ENCODE data around the gene GOLGA6L10.
"Not testable (repeated sequence)": the region's sequence is repeated elsewhere in the genome, so short reads cannot be mapped to it uniquely, and the experiment has no call there.

The GOLGA6L10 gene

DNA sequence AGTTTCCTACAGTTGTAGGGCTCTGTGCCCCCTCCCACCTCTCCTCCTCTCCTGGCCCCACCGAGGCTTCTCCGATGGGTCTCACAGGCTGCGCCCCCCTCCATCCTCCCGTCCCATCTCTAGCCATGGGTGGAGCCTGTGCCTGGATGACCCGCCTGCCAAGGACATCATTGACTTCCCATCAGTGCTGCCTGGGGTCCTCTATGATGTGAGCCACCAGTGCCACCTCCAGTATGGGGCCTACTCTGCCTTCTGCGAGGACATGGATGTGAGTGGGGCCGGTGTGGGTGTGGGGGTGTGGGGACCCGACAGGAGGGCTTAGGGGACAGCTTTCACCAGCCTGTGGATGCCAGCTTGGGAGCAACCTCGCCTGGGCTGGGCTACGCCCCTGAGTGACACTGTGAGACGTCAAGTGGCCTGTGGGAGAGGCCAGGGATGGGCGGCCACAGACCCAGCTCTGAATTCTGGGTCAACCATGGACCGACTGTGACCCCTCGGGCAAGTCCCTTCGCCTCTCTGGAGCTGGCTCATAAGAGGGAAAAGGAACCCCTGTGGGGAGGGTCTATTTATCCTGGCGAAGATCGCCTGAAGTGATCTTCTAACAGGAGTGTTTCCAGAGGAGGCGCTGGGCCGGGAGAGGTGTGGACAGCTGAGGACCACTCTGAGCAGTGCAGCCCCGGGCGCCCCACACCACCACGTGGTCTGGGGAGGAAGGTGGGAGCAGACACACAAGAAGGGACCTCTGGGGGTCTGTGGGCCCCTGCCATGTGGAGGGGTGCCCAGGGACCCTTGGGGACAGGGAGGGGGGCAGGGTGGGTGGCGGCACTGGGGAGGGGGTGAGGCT, 32.8 kb downstream of the GOLGA6L10 start:
- not testable (repeated sequence) for DNase-seq

DNA sequence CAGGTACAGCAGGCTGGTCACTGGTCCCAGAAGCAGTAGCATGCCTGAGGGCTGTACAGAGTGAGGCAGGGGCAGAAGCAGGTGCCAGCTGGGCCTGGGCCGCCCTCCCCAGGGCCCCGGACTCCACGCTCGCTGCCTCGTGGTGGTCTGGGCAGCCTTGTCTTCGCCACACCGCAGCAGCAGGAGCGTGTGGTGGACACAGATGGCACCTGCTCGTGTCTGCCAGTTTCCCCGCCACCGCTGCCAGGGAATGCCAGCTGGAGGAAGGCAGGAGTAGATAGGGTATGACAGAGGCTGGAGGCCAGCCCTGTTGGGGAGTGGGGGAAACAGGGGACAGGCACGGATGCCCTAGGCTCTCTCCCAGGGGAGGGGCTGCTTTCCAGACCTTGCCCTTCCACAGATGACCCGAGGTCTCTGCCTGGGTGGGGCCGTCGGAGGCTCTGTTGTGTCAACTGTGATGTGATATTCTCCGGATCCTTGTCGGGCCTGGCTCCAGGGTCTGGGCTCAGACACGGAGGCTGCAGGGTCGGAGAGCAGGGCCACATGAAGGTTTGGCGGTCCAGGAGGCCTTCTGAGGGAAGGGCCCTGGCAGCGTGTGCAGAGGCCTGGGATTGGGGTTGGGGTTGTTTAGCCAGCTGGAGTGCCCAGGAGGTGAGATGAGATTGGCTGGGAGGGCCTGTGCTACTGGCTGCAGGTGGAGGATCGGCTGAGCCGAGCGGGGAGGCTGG, 33.6 kb downstream of the GOLGA6L10 start:
- DNase-seq, result no peak

DNA sequence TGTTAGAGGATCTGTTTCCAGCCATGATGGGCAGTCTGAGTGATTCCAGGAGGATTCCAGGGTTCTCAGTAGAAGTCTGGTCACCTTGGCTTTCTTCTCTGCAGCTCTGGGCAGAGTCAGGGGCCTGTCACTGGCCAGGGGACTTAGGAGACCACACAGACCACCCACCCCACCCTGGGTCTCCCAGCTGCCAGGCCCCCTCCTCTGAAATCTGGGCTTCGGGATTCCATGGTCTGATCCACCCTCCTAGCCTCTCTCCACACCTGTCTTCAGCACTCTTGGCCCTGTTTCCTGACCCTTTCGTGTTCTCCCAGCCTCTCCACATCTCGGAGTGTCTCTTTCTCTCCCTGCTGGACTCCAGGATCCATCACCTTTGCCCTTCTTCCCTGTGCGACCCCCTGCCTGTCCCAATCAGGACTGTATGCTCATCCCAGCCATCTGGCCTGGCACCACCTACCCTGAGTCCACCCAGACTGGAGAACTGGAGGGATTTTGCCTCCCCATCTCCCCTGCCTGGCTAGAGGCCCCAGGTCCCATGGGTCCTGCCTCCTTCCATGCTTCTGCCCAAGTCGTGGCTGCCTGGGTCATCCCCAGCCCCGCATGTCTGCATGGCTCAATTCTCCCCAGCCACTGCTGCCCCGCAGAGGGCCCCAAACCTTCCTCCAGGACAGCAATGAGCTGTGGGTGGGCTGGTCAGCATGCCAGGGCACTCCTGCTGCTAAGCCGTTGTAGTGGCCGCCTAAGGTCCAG, 34.3 kb downstream of the GOLGA6L10 start:
- no peak for DNase-seq

DNA sequence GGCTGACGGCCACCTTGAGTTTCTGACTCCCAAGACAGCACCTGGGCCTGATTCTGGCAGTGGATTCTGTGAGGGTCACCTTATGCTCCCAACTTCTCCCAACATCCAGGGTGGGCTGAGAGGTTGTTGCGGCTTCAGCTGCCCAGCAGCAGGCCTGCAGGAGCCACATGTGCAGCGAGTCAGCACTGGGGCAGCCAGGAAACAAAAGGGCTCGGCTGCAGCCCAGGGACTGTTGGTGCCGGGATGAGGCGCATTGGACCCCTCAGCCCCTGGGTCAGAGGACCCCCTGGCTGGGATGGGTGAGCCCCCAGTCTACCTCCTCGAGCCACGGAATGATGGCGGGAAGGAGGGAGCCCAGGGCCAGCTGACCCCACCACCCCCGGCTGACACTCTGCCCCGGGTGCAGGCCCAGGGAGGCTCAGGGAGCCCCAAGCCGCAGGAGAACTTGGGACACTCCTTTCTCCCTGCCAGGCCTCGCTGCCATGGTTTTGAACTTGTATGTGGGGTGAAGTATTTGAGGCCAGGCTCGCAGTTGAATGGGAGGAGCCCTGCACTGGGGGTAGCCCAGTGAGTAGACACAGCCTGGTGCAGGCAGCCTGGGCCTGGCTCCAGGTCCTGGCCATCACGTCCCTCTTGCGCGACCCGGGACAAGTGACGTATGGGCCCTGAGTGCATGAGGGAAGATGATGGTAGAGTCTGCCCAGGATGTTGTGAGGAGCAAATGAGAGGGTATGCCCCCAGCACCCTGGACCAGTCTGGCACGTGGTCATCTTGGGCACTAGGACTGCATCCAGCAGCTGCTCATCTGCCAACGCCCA, 35.1 kb downstream of the GOLGA6L10 start:
- not testable (repeated sequence) for DNase-seq

DNA sequence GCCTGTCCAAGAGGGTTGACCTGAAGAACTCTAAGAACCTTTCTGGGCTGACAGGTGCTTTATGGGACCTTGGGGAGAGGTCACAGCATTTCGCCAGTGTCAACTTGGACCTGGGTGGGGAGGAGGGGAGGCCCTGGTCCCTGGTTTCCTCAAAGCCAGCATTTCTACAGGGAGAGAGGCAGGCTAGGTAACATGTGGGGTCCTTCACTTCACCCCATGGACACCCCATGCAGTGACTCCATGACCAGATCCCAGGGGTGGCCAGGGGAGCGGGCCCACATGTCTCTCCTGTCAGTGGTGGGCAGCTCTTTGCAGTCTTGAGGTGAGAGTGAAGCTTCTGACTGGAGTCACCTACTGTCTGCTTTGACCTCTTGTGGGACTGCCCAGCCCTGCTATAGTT, 35.8 kb downstream of the GOLGA6L10 start:
- DNase-seq, result no peak

DNA sequence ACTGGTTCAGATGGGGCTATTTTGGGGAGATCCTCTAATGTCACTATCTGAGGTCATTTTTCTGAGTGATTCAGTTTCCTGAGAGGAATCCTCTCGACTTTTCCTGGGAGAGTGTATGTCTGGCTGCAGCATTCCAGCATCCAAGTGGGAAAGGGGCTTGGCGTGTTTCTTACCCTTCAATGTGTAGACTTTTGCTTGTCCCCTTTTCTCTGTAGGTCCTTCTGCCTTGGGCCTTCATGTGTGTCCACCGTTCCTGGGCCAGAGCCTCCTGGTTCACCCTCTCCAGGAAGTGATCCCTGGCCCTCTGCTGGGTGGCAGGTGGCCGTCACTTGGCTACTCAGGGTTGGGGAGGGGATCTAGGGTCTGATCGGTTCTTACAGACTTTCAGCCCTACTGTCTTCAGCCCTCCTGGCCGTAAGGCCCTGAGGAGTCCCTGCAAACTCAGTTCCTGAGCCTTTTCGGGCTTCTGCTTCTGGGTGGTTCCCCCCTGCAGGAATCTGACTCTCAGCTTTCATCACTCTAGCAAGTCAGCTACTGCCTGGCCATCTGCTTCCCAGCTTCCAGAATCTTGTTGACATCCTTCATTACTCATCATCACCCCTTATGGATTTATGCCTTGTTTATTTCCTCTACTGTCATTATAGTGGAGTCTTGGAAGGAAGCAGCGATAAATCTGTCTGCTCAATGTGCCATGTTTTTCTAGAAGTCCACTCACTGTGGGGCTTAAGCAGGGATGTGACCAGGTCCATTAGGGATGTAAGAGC, 36.5 kb downstream of the GOLGA6L10 start:
- DNase-seq, result no peak

DNA sequence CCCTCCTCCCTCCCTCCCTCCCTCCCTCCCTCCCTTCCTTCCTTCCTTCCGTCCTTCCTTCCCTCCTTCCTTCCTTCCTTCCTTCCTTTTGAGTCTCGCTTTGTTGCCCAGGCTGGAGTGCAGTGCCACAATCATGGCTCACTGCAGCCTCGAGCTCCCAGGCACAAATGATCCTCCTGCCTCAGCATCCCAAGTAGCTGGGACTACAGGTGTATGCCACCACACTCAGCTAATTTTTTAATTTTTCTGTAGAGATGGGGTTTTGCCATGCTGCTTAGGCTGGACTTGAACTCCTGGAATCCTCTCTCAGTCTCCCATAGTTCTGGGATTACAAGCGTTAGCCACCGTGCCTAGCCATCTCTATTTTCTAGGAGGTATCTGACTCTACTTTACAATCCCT, 38.0 kb downstream of the GOLGA6L10 start:
- DNase-seq, result not testable (repeated sequence)

DNA sequence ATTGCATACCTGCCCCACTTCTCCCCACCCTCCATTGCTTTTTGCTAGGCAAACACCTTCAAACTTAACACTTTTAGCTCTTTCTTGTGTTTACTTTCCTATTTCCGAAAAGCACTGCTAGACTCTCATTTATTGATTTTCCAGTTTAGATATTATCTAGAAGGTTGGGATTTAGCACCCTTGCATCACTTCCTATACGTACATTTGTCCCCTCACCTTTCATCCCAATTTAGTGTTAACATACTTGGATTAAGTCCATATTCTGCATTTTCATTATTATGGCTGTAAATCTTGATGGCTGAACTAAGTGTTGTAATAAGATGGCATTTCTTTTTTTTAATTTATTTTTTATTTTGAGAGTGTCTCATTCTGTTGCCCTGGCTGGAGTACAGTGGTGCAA, 39.5 kb downstream of the GOLGA6L10 start:
- no peak for DNase-seq

DNA sequence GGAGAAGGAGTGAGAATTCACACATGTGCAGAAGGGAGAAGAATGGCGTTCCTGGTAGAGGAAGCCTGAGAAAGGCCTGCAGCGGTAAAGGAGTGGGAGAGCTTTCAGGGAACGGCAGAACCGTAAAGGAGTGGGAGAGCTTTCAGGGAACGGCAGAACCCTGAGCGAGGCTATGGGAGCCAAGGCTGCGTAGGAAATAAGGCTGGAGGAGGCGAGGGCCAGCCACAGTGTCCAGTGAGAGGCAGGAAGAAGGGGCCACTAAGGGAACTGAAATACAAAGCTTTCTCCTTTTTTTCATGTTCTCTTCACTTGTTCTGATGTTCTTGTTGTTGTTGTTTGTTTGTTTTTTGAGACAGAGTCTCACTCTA, 41.6 kb downstream of the GOLGA6L10 start:
- no peak for DNase-seq

DNA sequence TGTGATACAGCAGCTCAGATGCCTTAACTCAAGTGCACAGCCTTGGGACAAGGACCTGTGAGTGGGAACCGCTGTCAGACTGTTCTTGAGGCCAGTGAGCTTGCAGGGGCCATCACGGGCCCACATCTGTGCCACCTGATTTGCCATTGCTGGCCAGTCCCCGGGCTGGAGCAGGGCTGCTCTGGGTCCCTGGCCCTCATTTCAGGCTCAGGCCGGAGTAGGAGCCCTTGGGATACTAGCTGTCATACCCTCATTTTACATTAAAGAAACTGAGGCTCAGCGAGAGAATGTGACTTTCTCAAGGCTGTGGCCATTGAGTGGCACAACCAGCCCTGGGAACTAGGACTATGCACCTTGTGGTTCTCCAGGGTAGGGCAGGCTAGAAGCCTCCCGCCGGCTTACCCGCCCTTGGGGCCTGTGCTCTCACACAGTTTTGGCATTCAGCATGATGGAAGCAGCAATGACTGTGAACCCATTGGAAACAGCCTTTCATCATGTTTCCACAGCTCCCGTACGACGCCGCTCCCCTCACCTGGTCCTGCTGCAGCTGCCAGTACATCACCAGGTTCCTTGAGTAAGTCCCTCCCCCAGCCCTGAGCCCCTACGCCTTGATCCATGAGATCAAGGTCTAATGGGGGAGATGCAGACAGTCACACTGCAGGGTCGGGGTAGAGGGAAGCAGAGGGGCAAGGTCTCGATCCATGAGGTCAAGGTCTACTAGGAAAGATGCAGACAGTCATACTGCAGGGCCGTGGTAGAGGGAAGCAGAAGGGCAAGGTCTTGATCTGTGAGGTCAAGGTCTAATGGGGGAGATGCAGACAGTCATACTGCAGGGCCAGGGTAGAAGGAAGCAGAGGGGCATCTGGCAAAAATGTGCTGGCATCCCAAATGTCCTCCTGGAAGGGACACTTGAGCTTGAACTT, 42.2 kb downstream of the GOLGA6L10 start:
- no peak for DNase-seq

DNA sequence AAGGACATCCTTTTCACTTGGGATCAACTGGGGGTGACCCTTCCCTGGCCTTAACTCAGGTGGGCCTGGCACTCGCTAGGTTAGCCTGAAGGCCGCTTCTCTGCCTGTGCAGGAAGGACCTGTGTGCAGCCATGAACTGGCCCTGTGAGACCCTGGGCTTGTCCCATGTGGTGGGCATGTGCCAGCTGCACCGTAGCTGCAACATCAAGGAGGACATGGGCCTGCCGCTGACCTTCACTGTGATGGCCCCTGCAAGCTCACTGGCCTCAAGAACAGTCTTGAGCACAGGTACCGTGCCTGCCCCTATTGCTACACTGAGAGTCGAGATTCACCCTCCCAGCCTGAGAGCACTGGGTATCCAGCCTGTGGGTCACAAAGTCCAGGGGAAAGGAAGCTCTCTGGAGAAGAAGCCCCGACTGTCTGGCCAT, 43.6 kb downstream of the GOLGA6L10 start:
- DNase-seq, result no peak

DNA sequence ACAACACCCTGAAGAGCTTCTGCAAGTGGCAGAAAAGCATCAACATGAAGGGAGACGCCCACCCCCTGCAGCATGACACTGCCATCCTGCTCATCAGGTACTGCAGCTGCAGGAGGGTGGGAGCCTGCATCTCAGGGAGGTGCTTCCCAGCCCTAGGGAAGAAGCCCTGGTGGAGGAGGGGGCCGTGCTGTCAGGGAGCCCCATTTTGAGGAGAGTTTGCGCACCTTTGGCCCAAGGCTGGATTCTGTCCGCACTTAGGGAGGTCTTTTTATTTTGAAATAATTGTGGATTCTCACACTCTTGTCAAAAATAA, 44.5 kb downstream of the GOLGA6L10 start:
- no peak for DNase-seq

DNA sequence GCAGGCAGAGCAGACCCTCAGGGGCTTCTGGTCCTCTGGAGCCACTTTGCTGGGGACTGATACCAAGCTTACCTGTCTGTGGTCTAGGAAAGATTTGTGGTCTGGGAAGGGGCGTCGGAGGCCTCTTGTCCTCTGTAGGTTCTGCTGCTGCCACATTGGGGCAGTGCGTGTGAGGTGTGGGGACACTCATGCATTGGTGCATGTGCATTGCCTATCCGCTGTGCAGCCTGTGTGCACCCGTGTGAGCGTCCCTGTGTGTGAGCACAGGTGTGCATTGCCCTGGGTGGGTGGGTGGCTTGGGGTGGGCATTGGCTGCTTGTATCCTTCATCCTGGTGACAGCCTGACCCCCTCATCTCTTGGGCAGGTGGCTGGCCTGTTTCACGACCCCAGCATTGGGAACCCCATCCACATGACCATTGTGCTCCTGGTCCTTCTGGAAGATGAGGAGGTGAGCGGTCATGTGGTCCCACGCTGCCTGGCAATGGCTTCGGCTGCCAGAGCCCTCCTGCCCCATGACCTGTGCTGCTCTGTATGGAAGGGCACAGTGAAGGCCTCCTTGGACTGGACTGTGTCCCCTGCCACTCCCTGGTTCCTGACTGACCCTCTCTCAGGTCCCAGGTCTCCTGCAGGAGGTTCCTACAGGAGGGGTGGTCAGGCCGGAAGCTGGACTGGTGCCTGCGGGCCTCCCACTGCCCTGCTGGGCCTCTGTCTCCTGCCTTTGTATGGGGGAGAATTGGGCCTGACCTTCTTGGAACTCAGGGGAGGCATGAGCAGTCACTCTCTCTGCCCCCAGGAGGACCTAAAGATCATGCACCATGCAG, 45.1 kb downstream of the GOLGA6L10 start:
- no peak for DNase-seq

DNA sequence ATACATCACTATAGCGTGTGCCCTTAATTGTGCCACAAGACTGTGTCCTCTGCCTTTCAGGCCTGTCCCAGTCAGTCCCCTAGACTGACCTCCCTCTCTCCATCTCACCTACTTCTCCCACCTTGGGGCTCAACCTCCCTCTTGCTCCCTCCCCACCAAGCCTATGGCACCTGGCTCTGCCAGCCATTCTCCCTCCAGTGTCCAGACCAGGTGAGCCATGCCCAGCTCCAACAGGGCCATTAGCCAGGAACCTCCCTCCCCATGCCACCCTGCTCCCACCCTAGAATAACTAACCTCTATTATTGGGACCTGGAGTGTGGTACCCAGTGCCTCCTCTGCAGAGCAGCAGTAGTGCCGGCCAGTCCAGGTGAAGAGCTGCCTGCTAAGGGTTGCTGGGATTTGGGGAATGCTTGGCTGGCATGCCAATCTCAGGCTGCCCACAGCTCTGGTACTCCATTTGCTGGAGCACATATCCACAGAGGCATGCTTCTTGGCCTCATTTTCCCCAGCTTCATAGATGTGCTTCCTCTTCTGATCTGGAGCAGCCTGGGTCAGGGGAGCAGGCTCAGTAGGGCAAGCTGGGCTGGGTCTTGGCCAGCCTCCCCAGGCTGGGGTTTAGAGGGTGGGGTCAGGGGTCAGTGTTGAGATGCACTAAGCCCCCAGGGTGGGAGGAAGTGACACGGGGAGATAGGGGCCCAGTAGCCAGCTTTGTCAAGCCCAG, 47.8 kb downstream of the GOLGA6L10 start:
- DNase-seq, result no peak

DNA sequence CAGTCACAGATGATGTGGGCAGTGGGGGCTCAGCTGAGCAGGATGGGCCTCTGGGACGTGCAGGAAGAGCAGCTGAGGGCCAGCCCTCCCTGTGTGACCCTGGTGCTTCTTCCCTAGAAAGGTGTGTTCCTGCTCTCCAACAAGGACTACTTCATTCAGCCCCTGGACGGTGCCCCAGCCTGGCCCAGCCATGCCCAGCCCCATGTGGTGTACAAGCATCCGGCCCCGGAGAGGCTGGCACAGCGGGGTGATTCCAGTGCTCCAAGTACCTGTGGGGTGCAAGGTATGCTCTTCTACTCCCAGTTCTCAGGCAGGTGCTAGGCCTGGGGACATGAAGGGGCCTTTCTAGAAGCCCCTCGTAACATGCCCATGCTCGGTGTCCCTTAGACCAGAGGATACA, 48.4 kb downstream of the GOLGA6L10 start:
- no peak for DNase-seq

DNA sequence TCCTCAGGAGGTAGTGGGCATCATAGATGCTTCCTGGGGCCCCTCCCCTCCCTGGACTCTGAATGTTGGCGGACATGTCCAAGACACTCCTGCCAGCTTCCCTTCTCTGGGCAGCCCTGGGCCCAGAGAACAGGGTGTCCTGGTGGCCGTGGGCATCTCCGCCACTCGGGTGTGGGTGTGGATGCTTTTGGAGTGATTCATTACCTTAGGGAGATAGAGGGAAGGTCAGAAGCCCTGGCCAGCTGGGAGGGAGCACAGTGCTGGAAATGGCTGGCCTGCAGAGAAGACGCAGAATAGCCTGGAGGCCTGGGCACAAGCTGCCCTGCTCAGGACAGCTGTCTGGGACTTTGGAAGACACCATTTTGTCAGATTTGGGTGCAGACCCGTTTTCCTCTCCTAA, 48.9 kb downstream of the GOLGA6L10 start:
- not testable (repeated sequence) for DNase-seq

DNA sequence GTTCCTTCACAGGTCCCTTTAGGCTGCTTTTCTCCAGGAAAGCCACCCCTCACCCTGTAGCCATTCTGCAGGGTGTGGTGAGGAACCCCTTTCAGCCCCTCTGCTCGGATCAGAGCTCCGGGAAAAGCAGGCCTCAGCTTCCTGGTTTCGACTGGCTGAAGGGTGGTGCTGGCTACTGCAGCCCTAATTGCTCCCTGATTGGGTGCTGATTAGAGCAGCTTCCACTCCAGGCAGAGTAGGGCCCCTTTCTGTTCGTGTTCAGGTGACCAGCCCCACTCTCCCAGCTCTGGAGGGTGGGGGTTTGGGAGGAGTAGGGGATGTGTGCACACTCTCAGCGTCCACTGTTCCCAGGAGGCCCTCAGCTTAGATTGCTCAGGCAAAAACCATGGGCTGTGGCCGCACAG, 49.8 kb downstream of the GOLGA6L10 start:
- DNase-seq, result not testable (repeated sequence)

DNA sequence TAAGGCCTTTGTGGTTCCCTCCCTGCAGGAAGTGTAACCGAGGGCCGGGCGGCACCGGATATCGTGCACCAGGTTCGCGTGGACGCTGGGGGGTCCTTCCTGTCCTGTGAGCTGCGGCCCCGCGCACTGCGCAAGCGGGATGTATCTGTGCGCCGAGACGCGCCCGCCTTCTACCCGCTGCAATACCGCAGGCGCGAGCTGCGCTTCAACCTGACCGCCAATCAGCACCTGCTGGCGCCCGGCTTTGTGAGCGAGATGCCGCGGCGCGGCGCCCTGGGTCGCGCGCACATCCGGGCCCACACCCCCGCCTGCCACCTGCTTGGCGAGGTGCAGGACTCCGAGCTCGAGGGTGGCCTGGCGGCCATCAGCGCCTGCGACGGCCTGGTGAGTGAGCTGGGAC, 50.8 kb downstream of the GOLGA6L10 start:
- no peak for DNase-seq

DNA sequence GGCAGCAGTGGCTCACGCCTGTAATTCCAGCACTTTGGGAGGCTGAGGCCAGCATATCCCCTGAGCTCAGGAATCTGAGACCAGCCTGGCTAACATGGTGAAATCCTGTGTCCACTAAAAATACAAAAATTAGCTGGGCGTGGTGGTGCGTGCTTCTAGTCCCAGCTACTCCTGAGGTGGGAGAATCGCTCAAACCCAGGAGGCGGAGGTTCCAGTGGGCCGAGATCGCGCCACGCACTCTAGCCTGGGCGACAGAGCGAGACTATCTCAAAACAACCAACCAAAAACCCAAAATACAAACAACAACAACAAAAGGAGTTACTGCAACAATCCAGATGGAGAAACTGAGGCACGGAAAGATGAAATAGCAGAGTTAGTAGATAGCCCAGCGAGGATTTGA, 51.2 kb downstream of the GOLGA6L10 start:
- no peak for DNase-seq
